ENCODE results near the gene EPAS1.

The EPAS1 gene

DNA sequence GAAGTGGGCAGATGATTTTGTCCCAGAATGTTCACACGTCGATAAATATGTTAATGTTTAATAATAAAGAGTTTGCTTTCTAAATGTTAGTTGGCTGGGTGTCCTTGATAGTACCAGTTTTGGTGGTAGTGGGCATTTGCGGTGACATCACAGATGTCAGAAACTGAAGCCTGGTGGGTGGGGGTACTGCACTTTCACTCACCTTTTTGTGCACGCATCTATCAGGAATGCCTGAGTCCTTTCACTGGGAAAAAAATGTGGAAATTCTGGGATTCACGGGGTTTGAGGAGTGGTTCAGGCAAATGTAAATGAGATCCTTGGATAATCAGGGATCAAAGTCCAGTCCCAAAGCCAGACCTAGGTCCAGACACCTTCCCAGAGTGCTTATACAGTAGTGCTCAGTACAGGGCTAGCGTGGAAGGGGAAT, 3.2 kb downstream of the EPAS1 start:
- peak overlapping the region; percentile 97 for H3K4me3 ChIP-seq (ENCODE audit: severe bottlenecking)
- no peaks in the 10 kb centered on the region for H3K27me3 ChIP-seq (ENCODE audit: insufficient read depth, poor library complexity, severe bottlenecking)
- H3K27ac ChIP-seq (ENCODE audit: poor library complexity, severe bottlenecking) = peak overlapping the region; percentile 97

DNA sequence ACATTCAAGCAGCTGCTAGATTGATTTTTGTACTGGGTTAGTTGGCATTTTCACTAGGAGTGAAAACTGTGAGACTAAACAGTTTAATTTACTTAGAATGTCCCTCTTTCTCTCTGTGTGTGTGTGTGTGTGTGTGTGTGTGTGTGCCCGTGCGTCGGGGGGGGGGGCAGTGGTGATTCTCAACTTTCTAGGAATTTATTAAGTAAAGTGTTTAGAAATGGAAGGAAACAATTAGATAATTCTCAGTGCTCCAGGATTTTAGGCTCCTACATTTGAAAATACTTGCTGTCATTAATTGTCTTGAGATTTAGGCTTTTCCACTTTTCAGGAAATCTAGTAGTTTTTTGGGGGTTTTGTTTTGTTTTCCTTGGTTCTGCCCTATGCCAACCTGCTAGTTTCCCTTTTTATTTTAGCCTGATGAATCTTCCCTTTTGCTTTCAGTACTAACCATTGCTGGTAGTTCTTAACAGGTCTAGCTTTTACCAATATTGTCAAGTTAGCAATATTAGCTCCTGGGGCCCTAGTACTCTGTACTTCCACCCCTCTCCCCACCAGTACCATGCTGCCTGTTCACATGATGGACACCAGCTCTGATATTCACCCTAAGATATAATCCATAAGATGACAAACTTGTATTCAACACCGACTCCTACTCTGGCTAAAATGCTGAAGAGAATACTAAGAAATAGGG, 4.9 kb downstream of the EPAS1 start:
- Histone ChIP-seq H3K27me3 (ENCODE audit: insufficient read depth, poor library complexity, severe bottlenecking) (no peaks in the 10 kb centered on the region), H3K9me3 (ENCODE audit: severe bottlenecking) (no peaks in the 10 kb centered on the region), H3K4me3 (ENCODE audit: severe bottlenecking) (no peak overlapping the region), H3K27ac (ENCODE audit: poor library complexity, severe bottlenecking) (peak overlapping the region; percentile 97), H3K36me3 (ENCODE audit: low read depth) (peaks cover 34% of the 10 kb centered on the region), H3K4me1 (ENCODE audit: insufficient read depth, poor library complexity, severe bottlenecking) (peaks cover 59% of the 10 kb centered on the region)
- TF ChIP-seq, protein P1, sequence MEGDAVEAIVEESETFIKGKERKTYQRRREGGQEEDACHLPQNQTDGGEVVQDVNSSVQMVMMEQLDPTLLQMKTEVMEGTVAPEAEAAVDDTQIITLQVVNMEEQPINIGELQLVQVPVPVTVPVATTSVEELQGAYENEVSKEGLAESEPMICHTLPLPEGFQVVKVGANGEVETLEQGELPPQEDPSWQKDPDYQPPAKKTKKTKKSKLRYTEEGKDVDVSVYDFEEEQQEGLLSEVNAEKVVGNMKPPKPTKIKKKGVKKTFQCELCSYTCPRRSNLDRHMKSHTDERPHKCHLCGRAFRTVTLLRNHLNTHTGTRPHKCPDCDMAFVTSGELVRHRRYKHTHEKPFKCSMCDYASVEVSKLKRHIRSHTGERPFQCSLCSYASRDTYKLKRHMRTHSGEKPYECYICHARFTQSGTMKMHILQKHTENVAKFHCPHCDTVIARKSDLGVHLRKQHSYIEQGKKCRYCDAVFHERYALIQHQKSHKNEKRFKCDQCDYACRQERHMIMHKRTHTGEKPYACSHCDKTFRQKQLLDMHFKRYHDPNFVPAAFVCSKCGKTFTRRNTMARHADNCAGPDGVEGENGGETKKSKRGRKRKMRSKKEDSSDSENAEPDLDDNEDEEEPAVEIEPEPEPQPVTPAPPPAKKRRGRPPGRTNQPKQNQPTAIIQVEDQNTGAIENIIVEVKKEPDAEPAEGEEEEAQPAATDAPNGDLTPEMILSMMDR (IDR thresholded peaks at IDR 0.05; ENCODE audit: poor library complexity, severe bottlenecking) = no peak
- no peak for DNase-seq (ENCODE audit: low spot score)
- ATAC-seq (ENCODE audit: low read depth) = no peak

More for the DNA sequence above, 3.2 kb downstream of the EPAS1 start:
- H3K4me1 ChIP-seq (ENCODE audit: insufficient read depth, poor library complexity, severe bottlenecking) = peaks cover 42% of the 10 kb centered on the region
- ATAC-seq (ENCODE audit: low read depth) = no peak
- TF ChIP-seq, protein P1 (IDR thresholded peaks at IDR 0.05; ENCODE audit: poor library complexity, severe bottlenecking) = no peak
- H3K36me3 ChIP-seq (ENCODE audit: low read depth) = peaks cover 25% of the 10 kb centered on the region
- H3K9me3 ChIP-seq (ENCODE audit: severe bottlenecking) = no peaks in the 10 kb centered on the region
- no peak for DNase-seq (ENCODE audit: low spot score)

DNA sequence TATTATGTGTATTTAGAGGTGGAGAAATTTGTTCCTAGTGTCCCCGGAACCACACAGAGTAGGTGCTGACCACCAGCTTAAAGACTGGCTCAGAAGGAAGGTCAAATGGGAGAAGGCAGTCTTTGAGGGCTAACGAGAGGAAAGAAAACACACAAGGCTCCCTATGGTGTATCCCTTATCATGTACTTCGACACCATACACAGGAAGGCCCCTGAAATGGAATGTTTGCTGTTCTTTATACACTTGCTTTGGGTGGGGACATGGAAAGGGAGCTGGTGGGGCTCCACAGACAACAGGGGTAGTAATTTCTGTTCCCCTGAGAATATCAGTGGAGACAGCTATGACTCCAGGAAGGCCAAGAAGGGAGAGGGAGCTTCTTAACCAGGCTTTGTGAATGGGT, 6.0 kb downstream of the EPAS1 start:
- DNase-seq (ENCODE audit: low spot score) = no peak
- TF ChIP-seq, protein P1 (IDR thresholded peaks at IDR 0.05; ENCODE audit: poor library complexity, severe bottlenecking) = no peak

DNA sequence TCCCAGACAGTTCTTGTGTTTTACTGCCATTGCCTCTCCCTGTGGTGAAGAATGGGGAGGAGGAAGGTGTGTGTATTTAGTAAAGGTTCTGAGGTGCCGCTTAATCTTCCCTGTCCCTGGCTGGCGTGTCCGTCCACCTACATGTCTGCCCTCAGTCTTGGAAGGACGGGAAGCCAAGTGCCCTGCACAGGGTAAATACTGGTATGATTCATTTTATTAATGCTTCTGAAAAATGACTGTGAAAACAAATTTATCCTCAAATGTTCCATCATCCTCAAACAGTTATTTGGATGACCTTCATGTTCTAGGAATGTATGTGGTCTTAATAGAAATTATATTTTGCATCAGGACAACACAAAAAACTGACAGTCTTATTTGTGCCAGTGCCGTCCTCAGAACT, 6.6 kb downstream of the EPAS1 start:
- no peak for DNase-seq (ENCODE audit: low spot score)
- peak overlapping the region; percentile 97 for H3K27ac ChIP-seq (ENCODE audit: poor library complexity, severe bottlenecking)
- H3K9me3 ChIP-seq (ENCODE audit: severe bottlenecking) = no peaks in the 10 kb centered on the region
- peaks cover 76% of the 10 kb centered on the region for H3K4me1 ChIP-seq (ENCODE audit: insufficient read depth, poor library complexity, severe bottlenecking)
- H3K4me3 ChIP-seq (ENCODE audit: severe bottlenecking) = no peak overlapping the region
- ATAC-seq (ENCODE audit: low read depth) = no peak
- no peaks in the 10 kb centered on the region for H3K27me3 ChIP-seq (ENCODE audit: insufficient read depth, poor library complexity, severe bottlenecking)
- H3K36me3 ChIP-seq (ENCODE audit: low read depth) = peaks cover 24% of the 10 kb centered on the region
- TF ChIP-seq, protein P1 (IDR thresholded peaks at IDR 0.05; ENCODE audit: poor library complexity, severe bottlenecking) = no peak

More for the DNA sequence above, 6.0 kb downstream of the EPAS1 start:
- Histone ChIP-seq H3K9me3 (ENCODE audit: severe bottlenecking) (no peaks in the 10 kb centered on the region), H3K4me3 (ENCODE audit: severe bottlenecking) (no peak overlapping the region), H3K27ac (ENCODE audit: poor library complexity, severe bottlenecking) (peak overlapping the region; percentile 97), H3K27me3 (ENCODE audit: insufficient read depth, poor library complexity, severe bottlenecking) (no peaks in the 10 kb centered on the region), H3K4me1 (ENCODE audit: insufficient read depth, poor library complexity, severe bottlenecking) (peaks cover 70% of the 10 kb centered on the region), H3K36me3 (ENCODE audit: low read depth) (peaks cover 29% of the 10 kb centered on the region)
- no peak for ATAC-seq (ENCODE audit: low read depth)

DNA sequence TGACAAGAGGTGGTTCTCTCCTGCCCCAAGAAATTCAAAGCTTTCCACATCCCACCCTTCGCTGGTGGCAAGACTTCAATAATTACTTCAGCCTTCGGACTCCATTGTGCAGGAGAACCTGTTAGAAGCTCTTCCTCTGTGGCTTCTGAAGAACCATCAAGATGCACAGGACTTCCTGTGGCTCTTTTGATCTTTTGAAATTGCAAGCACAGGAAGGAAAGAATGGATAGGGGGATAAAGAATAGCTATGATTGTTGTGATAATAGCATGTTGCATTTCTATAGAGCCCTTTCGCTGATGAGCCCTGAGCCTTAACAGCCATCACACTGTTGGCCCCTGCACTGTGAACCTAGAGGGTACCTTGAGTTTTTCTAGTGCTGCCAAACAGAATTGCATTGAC, 7.4 kb downstream of the EPAS1 start:
- peak overlapping the region; percentile 97 for H3K27ac ChIP-seq (ENCODE audit: poor library complexity, severe bottlenecking)
- ATAC-seq (ENCODE audit: low read depth) (no peak), DNase-seq (ENCODE audit: low spot score) (no peak)
- H3K36me3 ChIP-seq (ENCODE audit: low read depth) = peaks cover 24% of the 10 kb centered on the region
- no peaks in the 10 kb centered on the region for H3K9me3 ChIP-seq (ENCODE audit: severe bottlenecking)
- TF ChIP-seq, protein P1 (IDR thresholded peaks at IDR 0.05; ENCODE audit: poor library complexity, severe bottlenecking) = no peak
- H3K4me1 ChIP-seq (ENCODE audit: insufficient read depth, poor library complexity, severe bottlenecking) = peaks cover 84% of the 10 kb centered on the region
- no peak overlapping the region for H3K4me3 ChIP-seq (ENCODE audit: severe bottlenecking)
- no peaks in the 10 kb centered on the region for H3K27me3 ChIP-seq (ENCODE audit: insufficient read depth, poor library complexity, severe bottlenecking)

Data from RWPE2 (cell line).